Measurements from ENCODE around the gene JARID2. TPM values are rescaled to one million over a fixed set of nuclear protein-coding genes. Genes with fewer than 3 reads are reported as not detected.

The JARID2 gene
- total and polyA plus RNA-seq, 10 of the 15 experiments (the other 5 are each of a cell fraction or from before 2014, with no cell fraction given), result 4.2 to 21.6 (median 11.7) TPM

GRCh38 chr6:15393605-15394004 lies 147.7 kb downstream of the JARID2 start (continued):
- TF ChIP-seq CBX3 (IDR thresholded peaks at IDR 0.05; ENCODE audit: borderline replicate concordance, low read depth), result no peak

GRCh38 chr6:15395087-15395486 lies 149.2 kb downstream of the JARID2 start:
- intact Hi-C loops (cut with micrococcal nuclease; ENCODE audit: unreplicated experiment), result no loop called here
- Histone ChIP-seq H3K79me2 (ENCODE audit: control insufficient read depth, insufficient read depth, low read length) (peaks cover 90% of the 10 kb centered on the region), H3K4me2 (ENCODE audit: control insufficient read depth, insufficient read depth) (no peak overlapping the region), H3K4me3 (no peak overlapping the region), H3K27me3 (replicated peaks in 1 of 2; ENCODE audit: control insufficient read depth in 2 of 2, insufficient read depth in 2 of 2, low read length in 1 of 2) (no peaks in the 10 kb centered on the region), H3K27ac (ENCODE audit: control insufficient read depth, insufficient read depth) (no peak overlapping the region), H3K9ac (ENCODE audit: control insufficient read depth, insufficient read depth, low read length) (no peak overlapping the region), H3K4me1 (ENCODE audit: control insufficient read depth, insufficient read depth, low read length) (peaks cover 27% of the 10 kb centered on the region), H3K9me3 (replicated peaks; ENCODE audit: control insufficient read depth, insufficient read depth, low read length) (no peaks in the 10 kb centered on the region; the same call in 1 of the 3 replicates), H2AFZ (ENCODE audit: control insufficient read depth, low read depth, low read length) (no peak overlapping the region), H4K20me1 (ENCODE audit: control insufficient read depth, insufficient read depth) (no peaks in the 10 kb centered on the region), H3K36me3 (ENCODE audit: control insufficient read depth in 2 of 2, insufficient read depth in 2 of 2, low read length in 1 of 2) (peaks cover 0 to 8% of the 10 kb centered on the region in 2 experiments; a peak in 3 of 4 replicates)
- BruUV-seq (replicated peaks), result no TSS peak
- DNase-seq (ENCODE audit: low read depth, low spot score), result no peak
- ATAC-seq, result no peak
- ChIA-PET RAD21 (ENCODE audit: unreplicated experiment) (interaction anchor here (0.7 to 1.4 kb wide), 4 partner anchors 23 to 73 kb away, joined by 3 to 9 read pairs (median 3); no protein-coding TSS in a partner anchor), CTCF (interaction anchor here (1.0 kb wide), 1 partner anchor 11 kb away, joined by 3 read pairs; no protein-coding TSS in a partner anchor), SMC1A (ENCODE audit: uncharacterized antibody, unreplicated experiment) (interaction anchor here (1.1 to 11.8 kb wide), 6 partner anchors 7 to 44 kb away, joined by 3 to 111 read pairs (median 7); no protein-coding TSS in a partner anchor), POLR2A (interaction anchor here (0.7 kb wide), 2 partner anchors 18 to 520 kb away, joined by 3 to 4 read pairs; no protein-coding TSS in a partner anchor)
- FAIRE-seq, result no peak
- TF ChIP-seq GATAD2B (conservative IDR thresholded peaks at IDR 0.05; ENCODE audit: low read depth), result no peak
- no peak for TF ChIP-seq ZNF687 (IDR thresholded peaks at IDR 0.05)
- no peak for TF ChIP-seq STAT1 (conservative IDR thresholded peaks at IDR 0.05)
- TF ChIP-seq YY1 (IDR thresholded peaks at IDR 0.05; ENCODE audit: low read depth, low read length), result no peak
- TF ChIP-seq CHD1 (IDR thresholded peaks at IDR 0.05; ENCODE audit: low read depth, low read length), result no peak
- TF ChIP-seq HCFC1 (IDR thresholded peaks at IDR 0.05; ENCODE audit: low read length), result no peak
- TF ChIP-seq NFYA (IDR thresholded peaks at IDR 0.05; ENCODE audit: borderline replicate concordance, low read depth, low read length), result no peak
- no peak for TF ChIP-seq KAT2A (conservative IDR thresholded peaks at IDR 0.05; ENCODE audit: control insufficient read depth, low read depth, low read length)
- no peak for TF ChIP-seq WRNIP1 (IDR thresholded peaks at IDR 0.05; ENCODE audit: borderline replicate concordance, low read depth, low read length)
- no peak for TF ChIP-seq POLR2AphosphoS2 (IDR thresholded peaks at IDR 0.05; ENCODE audit: low read depth, low read length)
- no peak for TF ChIP-seq JUNB (IDR thresholded peaks at IDR 0.05)
- WGBS (ENCODE audit: insufficient coverage, insufficient replicate concordance, low lambda C conversion rate, missing lambda C conversion rate), result 86% methylated on average over 8 of the region's 8 CpGs
- in situ Hi-C loops (cut with MboI), result no loop called here
